Body of pancreas (tissue), 4 donors: ENCODE data around the gene AMER2. TPM values are rescaled to one million over a fixed set of nuclear protein-coding genes. Genes with fewer than 3 reads are reported as not detected.

Source experiments
- ATAC-seq: fragments of 150-250 bp; one replicate; pipeline ENCODE4 v1.9.1; 2016
- DNase-seq, 4 donors: peaks; one replicate each; pipeline ENCODE4 v3.0.0-alpha.2; 2019
- H3K27ac ChIP-seq, 4 donors: fragments of 200-600 bp; sonication (generic); 1 replicate in 3 of 4; 2 replicates in 1 of 4; pipeline versions ENCODE4 v1.5.1 to v1.6.1; 2016 to 2019; ENCODE audit warnings: mild to moderate bottlenecking in 1 of 4, mixed read lengths in 1 of 4, moderate library complexity in 1 of 4
- H3K27me3 ChIP-seq, 2 donors: fragments of 200-600 bp; sonication (generic); one replicate each; pipeline ENCODE4 v1.6.0; 2016; ENCODE audit warnings: mild to moderate bottlenecking in 1 of 2
- H3K36me3 ChIP-seq, 2 donors: fragments of 200-600 bp; sonication (generic); replicated peaks in 1 of 2; 2 replicates each; pipeline ENCODE4 v1.5.1; 2016; ENCODE audit warnings: low read depth in 2 of 2; ENCODE audit not compliant: insufficient read depth in 1 of 2
- H3K4me1 ChIP-seq: fragments of 200-600 bp; sonication (generic); one replicate; pipeline ENCODE4 v1.6.0; 2016
- H3K4me3 ChIP-seq, 2 donors: fragments of 200-600 bp; sonication (generic); 1 replicate in 1 of 2; 2 replicates in 1 of 2; pipeline ENCODE4 v1.5.1; 2016 to 2019
- H3K9me3 ChIP-seq, 3 donors: fragments of 200-600 bp; sonication (generic); 1 replicate in 2 of 3; 2 replicates in 1 of 3; pipeline ENCODE4 v1.5.1; 2016
- CTCF ChIP-seq, 7 experiments: fragments of 450-650 bp in 4 of 7; fragments of 200-600 bp in 3 of 7; sonication (generic) in 3 of 7; IDR thresholded peaks; one replicate each; pipeline ENCODE4 v1.5.1; 2016 to 2019; ENCODE audit warnings: antibody characterized with exemption in 7 of 7
- POLR2A ChIP-seq, 3 donors: fragments of 450-650 bp; IDR thresholded peaks; one replicate each; pipeline ENCODE4 v1.6.1; 2016; ENCODE audit warnings: antibody characterized with exemption in 3 of 3, mild to moderate bottlenecking in 2 of 3
- WGBS, 2 donors: methylation state at CpG; one replicate each; pipeline ENCODE4 v1.1.5; 2017; 5-methylcytosine and 5-hydroxymethylcytosine counted together
- intact Hi-C: fragments of 100-400 bp; cut with DNase I; formaldehyde crosslinking; loops from one replicate; pipeline ENCODE4 v1.15.1; 2023
- total RNA-seq, 2 donors: library from RNA; depleted of rRNA; stranded (reverse); fragments of >200 nt; gene quantifications; one replicate each; pipeline ENCODE4 v1.1.0, GENCODE V29; 2016

The AMER2 gene
- total RNA-seq, result not detected

- no peaks in the 10 kb centered on the region for H3K9me3 ChIP-seq
- ATAC-seq, result peak; percentile 53
- H3K36me3 ChIP-seq, result no peaks in the 10 kb centered on the region
- 2 to 4% methylated on average over 27 to 50 of the region's 50 CpGs for WGBS, 2 donors
- peaks cover 0 to 18% of the 10 kb centered on the region in 2 donors for H3K27me3 ChIP-seq
- no peak within 1 kb of the TSS for H3K27ac ChIP-seq
- intact Hi-C loops, result no loop called here
- H3K4me3 ChIP-seq, result peak within 1 kb of the TSS in 1 of 2 donors; percentile 7
- peak; percentile 51 to 75 (median 58) for DNase-seq
- TF ChIP-seq POLR2A (IDR thresholded peaks at IDR 0.05) (no peak), CTCF (IDR thresholded peaks at IDR 0.05) (no peak)
- H3K4me1 ChIP-seq, result peaks cover 15% of the 10 kb centered on the region
Observed at GRCh38 chr13:25171517-25172302, at the start of gene AMER2. Gene AMER2 (minus strand): TSS chr13:25172288. CDS start chr13:25171619, 669 bp downstream.

GRCh38 chr13:25218019-25218418 lies 45.9 kb upstream of the AMER2 start:
- Histone ChIP-seq H3K9me3 (no peaks in the 10 kb centered on the region), H3K4me3 (no peak overlapping the region), H3K4me1 (no peaks in the 10 kb centered on the region), H3K27me3 (no peaks in the 10 kb centered on the region), H3K27ac (no peak overlapping the region), H3K36me3 (no peaks in the 10 kb centered on the region)
- ATAC-seq, result no peak
- intact Hi-C loops, result no loop called here
- 49 to 65% methylated on average over 5 of the region's 5 CpGs for WGBS, 2 donors
- DNase-seq, result no peak
- no peak for TF ChIP-seq CTCF (IDR thresholded peaks at IDR 0.05)
- TF ChIP-seq POLR2A (IDR thresholded peaks at IDR 0.05), result no peak

- Histone ChIP-seq H3K9me3 (no peaks in the 10 kb centered on the region), H3K36me3 (no peaks in the 10 kb centered on the region), H3K4me1 (no peaks in the 10 kb centered on the region), H3K27me3 (no peaks in the 10 kb centered on the region), H3K4me3 (no peak overlapping the region), H3K27ac (no peak overlapping the region)
- WGBS, 2 donors, result 43 to 47% methylated on average over 11 to 12 of the region's 12 CpGs
- intact Hi-C loops, result no loop called here
- no peak for TF ChIP-seq CTCF (IDR thresholded peaks at IDR 0.05)
- no peak for TF ChIP-seq POLR2A (IDR thresholded peaks at IDR 0.05)
- DNase-seq (no peak), ATAC-seq (no peak)
Observed at GRCh38 chr13:25217023-25217885, 45.2 kb upstream of the AMER2 start.

- WGBS, 2 donors, result 37 to 44% methylated on average over 3 of the region's 3 CpGs
- no peak for TF ChIP-seq CTCF (IDR thresholded peaks at IDR 0.05)
- no peak for TF ChIP-seq POLR2A (IDR thresholded peaks at IDR 0.05)
- intact Hi-C loops, result no loop called here
- Histone ChIP-seq H3K4me1 (no peaks in the 10 kb centered on the region), H3K27me3 (no peaks in the 10 kb centered on the region), H3K27ac (no peak overlapping the region), H3K9me3 (no peaks in the 10 kb centered on the region), H3K4me3 (no peak overlapping the region), H3K36me3 (no peaks in the 10 kb centered on the region)
- DNase-seq (no peak), ATAC-seq (no peak)
Observed at GRCh38 chr13:25215253-25215575, 43.1 kb upstream of the AMER2 start.
